ENCODE results near the gene ZDHHC11.

ZDHHC11 gene

DNA sequence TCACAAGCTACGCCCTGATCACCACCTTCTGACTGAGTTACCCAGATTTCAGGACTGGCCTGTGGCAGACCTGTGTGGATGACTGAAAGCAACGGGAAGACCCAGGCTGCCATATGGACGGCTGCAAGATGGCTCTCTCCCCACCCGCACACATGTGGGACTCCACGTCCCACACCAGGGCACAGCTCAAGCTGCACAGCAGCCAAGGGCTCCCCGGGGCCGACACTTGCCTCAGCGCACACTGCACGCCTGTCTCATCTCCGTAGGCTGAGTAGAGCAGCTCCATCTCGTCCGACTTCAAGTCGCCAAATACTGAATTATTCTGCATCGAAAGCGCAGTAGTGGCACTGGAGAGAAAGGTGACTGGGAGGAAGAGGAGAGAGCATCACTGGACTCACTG lies 27.3 kb upstream of the ZDHHC11 start:
- DNase-seq = no peak

DNA sequence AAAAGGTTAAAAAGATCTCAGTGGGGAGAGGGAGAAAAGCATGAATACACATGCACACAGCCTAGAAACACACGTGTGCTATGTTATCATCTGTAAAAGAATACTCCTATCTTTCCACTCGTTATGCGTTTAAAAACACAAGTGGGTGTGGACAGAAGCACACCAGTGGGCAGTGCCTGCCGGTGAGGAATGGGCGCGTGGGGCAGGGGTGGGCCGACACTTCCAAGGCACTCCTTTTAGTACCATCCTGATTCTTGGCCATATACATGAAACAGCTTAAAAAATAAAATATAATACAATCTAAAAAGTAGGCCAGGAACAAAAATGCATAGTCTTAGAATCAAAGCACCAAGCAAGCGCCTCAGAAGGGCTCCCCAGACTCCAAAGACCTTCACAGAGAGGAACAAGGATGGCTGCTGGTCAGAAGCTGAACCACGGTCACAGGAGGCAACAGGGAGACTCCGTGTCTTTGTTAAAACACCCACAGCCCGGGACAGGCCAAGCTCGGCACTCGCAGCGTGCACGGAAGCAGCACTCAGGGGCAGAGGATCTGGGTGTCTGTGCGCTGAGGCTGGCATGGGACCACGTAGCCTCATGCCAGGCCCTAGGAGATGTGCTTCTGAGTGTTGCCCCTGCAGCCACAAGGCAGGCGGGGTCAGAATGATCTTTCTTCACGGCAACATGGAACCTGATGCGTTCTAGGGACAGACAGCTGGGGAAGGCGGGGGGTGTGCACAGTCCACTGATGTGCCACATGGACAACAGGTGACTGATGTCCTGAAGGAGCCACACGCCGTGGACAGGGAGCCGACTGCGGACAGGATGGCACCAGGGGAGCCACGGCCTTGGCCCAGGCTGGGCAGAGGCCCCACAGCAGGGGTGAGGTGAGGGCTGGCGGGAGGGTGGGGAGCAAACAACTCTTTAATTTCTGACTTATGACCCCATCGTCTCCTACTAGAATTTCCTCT lies 25.9 kb upstream of the ZDHHC11 start:
- DNase-seq = no peak

DNA sequence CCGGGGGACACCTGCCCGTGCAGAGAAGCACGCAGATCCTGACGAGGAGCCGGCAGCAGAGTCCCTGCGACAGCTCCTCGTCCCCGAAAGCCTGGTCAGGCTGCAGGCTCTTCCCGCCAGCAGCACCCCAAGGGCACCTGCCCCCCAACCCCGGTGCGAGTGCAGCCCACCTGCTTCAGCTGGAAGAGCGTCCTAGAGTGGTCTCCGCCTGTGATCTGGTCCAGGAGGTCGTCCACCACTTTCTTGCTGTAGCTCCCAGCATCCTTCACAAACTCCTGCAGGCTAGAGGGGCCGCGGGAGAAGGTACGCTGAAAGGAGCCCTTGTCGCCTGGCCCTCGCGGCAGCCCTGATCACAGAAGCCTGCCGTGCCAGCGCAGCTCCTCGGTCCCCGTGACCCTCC lies 25.1 kb upstream of the ZDHHC11 start:
- DNase-seq = no peak

DNA sequence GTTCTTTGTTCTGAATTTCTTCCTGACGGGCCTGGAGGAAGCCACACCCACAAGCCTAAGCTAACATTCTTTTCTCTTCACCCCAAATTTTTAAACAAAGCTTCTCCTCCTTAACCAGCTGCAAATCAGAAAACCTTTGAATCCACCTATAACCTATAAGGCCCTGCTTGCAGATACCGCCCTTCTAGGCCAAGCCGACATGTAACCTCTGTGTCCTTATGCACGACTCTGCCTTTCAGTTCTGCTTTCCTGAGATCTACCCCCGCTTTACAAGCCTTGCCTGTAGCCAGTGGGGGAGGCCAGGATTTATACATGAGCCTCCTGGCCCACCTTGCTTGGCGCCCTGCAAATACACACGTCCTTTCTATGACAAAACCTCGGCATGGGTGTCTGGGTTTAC lies 22.5 kb upstream of the ZDHHC11 start:
- no peak for DNase-seq

DNA sequence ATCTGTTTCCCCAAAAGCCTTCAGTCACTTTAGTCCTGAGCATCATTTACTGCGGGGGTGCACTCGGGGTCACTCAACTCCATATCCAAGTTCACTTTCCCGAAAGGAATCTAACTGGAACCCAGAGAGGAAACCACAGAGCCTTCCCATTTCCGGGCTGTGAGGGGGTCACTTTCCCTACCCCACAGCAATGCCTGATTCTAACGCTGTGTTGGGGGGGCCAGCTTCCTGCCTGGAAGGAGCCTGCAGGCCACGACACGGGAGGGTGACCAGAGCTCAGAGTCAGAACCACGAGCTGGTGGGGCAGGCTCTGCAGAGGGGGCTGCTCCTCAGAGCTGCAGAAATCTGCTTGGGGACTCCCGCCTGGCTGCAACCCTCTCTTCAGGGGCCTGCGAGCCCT lies 21.5 kb upstream of the ZDHHC11 start:
- no peak for DNase-seq

DNA sequence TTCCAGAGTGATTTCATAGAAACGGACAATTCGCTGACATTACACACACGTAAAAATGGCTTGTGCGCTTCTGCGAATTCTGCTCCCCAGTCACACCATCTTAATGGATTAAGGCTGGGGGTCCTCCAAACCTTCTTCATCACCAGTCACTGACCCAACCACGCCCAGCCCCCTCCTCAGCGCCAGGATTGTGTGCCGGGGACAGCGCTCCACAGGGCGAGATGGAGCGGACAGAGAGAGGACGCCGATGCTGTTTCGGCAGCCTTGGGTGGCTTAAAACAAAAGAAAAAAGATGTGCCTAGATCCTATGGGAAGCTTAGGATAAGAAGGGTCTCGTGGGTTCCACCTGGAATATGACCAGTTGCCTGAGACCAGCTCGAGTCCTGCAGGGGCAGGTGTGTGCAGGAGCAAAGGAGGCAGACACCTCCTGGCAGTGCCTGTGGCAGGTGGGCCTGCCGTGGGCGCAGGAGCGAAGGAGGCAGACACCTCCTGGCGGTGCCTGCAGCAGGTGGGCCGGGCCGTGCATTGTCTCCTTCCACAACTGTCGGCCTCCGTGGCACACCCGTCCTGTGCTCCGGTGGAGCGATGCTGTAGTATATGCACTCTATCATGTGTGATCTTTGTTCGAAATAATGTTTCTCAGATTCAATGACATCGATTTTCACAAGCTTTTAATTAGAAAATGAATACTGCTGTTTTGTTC lies 21.0 kb upstream of the ZDHHC11 start:
- DNase-seq = no peak

DNA sequence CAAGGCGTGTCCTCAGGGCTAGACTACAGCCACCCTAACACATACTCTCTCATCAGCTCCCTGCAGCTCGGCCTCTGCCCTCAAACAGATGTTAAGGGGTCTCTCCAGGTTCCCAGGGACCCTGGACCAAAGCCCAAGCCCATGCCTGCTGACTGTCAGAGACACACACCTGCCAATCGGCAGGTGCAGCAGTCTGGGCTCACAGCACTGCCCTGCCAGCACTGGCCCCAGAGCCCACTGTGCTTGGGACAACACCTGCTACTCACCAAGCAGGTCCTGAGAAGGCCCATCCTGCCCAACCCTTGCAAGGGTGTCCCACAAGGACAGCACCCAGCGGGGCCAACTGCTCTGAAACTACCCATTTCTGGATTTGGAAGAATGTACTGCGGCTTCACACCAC lies 20.2 kb upstream of the ZDHHC11 start:
- DNase-seq = no peak

DNA sequence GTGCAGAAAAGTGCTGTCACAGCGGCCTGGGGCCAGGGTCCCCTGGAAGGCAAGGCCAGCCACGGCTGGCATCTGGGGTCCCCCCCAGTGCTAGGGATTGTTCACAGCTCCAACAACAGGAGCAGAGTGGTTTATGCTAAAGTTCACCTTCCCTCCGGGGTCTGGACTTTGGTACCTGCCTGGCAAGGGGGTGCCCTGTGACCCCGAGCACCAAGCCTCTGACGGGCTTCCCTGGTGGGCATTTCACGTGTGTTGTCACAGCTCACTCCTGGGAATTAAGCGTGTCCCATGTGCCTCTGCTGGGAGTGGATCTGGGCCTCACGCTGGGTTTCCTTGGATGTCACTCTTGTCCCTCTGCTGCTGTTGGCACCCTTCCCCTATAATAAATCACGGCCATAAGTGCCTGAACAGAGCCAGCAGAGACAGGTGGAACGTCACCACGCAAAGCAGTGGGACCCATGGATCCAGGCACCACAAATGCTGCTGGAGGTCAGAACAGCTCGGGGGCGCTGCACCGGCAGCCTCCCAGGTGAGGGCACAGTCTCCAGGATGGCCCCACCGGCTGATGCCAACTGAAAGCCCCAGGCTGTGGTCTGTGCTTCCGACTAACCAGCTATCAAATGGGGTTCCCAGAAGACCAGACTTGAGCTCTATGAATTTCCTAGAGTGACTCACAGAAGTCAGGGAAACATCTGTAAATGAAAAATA lies 17.8 kb upstream of the ZDHHC11 start:
- DNase-seq = no peak

DNA sequence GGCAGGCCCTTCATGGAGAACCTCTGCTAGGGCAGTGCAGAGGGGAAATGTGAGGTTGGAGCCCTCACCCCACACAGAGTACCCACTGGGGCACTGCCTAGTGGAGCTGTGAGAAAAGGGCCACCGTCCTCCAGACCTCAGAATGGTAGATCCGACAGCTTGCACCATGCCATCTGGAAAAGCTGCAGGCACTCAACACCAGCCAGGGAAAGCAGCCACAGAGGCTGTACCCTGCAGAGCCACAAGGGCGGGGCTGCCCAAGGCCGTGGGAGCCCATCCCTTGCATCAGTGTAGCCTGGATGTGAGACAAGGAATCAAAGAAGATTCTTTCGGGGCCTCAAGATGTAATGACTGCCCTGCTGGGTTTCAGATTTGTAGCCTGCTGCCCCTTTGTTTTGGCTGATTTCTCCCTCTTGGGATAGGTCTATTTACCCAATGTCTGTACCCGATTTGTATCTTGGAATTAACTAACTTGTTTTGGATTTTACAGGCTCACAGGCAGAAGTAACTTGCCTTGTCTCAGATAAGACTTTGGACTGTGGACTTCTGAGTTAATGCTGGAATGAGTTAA lies 16.6 kb upstream of the ZDHHC11 start:
- no peak for DNase-seq

DNA sequence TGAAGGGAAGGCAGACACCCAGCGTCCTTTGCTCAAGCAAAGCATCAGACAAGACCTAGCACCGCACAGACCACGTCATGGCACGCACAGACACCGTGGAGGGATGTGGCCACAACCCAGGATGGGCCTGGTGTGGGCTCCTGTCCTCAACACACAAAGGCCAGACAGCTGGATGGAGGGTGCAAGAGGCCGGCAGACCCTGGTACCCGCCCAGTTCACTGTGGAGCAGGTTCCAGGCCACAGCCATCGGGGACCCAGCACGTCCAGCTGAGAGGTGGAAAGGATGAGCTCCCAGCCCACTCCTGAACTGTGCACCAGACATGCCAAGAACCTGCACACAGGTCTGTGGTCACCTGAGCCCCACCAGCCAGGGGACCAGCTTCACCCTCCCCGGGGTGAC lies 15.0 kb upstream of the ZDHHC11 start:
- DNase-seq = no peak

DNA sequence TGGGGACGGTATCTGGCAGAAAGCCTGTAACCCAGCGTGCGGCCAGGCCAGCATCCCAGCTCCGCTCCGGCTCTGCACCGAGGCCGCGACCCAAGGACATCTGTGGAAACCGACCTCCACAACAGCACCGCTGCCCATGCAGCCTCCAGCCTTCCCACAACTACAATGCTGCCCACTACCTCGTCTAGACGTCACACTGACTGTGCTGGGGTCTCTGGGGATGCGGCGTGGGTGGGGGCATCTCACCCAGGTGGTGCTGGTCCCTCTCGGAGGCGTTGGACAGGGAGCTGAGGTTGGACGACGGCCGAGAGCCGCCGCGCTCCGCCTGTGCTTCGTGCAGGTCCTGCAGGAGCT lies 14.4 kb upstream of the ZDHHC11 start:
- no peak for DNase-seq

DNA sequence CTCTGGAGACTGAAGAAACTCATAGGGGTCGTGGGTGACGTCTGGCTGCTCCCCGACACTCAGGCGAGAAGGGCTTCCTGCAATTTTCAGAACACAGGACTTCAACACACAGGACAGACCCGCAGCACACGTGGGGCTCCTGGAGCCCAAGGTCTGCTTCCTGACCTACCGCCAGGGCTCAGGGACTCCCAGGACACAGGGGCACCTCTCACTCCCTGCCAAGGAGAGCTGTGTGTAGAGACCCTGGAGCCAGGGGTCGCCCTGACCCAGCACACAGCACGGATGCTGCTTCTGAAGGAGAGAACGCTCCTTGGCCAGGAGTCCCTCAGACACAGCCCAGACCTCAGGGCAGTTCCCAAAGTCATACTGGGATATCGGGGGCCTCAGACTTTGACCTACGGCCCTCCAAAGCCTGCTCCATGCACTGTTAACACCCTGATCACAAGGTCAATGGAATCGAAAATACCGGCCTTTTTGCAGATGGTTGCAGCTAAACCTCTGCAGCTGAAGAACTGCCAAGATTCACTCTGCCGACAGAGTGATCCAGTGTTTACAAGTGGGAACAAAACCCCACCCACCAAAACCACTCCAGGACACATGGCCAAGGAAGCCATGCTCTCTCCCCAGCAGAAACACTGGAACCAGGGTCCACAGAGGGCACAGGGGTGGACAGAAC lies 13.8 kb upstream of the ZDHHC11 start:
- DNase-seq = no peak

DNA sequence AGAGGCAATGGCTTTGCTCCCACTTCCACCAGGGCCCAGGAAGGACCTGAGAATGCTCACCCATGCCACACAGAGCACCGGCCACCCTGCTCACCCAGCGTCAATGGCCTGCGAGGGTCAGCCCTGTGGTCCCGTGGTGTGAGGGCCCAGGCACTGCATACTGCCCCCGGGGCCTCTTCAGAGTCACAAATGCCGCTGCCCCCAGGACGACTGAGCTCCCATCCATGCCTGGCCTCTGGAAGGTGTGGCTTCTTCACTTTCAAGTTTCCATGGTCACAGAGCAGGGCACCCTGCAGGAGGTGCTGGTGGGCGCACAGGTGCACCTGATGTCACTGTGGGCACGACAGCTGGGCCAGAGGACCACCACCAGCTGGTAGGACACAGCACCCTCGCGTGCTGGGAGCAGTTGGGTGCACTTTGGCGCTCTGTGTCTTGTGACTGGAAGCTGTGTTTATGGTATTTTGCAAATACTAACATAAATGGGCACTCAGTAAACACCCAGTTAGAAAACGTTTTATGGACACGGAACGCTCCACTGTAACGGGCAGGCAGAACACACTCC lies 12.5 kb upstream of the ZDHHC11 start:
- DNase-seq = no peak

DNA sequence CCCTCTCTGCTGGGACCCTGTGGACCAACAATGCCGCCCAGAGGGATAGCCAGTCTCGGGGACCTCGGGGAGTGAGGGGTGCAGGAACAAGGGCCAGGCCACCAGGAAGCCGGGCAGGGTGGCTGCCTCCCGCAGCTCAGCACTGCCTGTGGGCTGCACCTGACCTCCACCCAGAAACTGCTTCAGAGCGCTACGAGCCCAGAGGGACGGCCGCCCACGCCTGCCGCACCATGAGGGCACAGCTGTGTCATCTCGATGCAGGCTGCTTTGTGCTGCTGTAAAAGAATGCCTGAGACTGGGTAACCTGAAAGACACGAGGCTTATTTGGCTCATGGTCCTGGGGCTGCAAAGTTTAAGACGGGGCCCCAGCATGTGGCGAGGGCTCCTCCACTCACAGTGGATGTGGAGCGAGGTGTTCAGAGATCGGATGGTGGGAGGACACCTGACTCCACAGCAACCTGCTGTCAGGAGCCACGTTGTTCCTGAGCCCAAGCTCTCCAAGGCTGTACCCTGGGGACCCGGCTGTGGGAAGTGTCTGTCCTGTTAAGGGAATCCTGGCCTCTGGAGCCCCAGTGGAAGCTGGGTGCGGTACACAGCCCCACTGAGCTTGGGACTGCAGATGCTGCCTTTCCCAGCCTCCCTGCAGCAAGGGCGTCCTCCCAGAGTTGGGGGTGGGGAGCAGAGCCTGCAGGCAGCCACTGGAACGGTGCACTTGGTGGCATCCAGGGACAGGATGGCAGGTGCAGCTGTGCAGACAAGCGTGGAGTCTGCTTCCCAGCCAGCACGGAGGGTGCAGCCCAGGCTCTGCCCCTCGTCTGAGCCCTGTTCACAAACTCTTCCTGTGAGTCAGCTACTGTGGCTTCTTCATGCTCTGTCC lies 11.8 kb upstream of the ZDHHC11 start:
- peak in 1 of 2 experiments; percentile 46 for DNase-seq

DNA sequence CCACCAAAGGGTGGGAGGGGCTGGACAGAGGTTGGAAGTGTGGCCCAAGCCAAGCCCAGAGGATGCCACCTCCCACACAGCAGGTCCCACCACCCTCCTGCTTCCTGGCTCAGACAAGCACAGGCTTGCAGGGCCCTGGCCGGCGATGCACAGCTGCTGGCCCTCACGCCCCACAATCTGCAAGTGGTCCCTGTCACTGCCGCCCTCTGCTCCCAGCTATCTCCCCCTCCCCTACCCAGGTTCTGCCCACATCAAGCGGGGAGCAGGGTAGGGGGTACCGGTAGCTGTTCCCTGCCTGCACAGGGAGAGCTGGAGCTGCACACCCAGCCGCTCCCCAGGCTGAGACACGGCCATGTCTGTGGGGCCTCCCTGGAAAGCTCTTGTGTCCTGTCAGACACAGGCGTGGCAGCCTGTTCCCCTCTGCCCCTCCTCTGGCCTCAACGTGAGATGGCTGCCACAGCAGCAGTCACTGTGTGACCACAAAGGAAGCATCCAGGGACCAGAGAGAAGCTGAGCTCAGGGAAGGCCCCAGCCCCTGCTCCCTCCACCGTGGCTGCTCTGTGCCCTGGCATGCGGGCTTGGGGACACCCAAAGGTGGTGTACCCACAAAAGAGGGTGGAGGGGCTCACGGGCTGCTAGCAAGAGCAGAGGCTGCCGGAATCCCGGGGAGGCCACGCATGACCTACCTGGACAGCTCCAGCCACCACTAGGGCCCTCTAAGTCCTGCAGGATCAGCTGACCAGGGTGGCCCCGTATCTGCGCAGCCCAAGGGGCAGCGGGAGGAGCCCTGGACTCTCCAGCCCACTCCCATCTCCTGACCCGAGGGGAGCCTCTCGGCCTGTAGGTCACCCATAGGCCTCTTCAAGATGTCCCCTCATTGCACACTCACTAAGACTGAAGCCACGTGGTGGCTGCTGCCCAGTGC lies 10.9 kb upstream of the ZDHHC11 start:
- no peak for DNase-seq

DNA sequence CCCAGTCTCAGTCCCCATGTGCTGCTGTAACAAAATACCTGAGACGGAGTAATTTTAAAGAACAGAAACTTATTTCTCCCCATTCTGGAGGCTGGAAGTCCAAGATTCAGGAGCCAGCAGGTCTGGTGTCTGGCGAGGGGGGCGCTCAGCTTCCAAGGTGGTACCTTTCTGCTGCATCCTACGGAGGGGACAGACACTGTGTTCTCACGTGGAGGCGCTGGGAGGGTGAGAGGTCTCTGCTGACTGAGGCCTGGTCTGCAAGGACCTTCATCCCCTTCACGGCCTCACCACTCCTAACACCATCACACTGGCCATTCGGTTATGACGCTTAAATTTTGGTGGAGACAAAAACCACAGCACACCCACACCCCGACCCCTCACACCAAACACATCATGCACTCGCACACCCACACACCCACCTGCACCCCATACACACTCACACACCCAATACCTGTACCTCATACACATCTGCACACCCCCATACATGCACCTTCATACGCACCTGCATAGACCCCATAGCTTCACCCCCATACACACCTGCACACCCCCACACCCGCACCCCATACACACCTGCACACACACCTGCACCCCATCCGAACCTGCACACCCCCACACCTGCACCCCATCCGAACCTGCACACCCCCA lies 9.8 kb upstream of the ZDHHC11 start:
- no peak for DNase-seq

DNA sequence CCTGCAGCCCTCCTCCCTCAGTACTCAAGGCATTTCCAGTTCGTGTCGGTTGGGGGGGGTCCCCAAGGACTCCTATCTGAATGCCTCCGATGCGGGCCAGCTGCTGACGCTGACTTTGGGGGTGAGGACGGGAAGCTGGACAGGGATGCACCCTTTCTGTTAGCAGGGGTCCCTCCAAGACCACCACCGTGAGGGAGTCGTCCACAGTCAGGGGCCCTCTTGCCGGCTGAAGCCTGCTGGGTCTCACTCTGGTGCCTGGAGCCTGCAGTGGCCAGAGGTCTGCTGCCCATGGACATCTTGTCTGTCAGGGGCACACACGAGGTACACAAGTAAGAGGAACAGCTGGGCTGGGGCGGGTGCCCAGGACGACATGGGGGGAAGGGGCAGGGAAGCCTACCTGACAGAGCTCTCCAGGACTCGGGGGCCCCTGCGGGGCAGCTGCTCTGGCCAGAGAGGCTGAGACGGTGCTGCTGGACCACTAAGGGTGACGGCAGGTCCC lies 9.1 kb upstream of the ZDHHC11 start:
- no peak for DNase-seq

DNA sequence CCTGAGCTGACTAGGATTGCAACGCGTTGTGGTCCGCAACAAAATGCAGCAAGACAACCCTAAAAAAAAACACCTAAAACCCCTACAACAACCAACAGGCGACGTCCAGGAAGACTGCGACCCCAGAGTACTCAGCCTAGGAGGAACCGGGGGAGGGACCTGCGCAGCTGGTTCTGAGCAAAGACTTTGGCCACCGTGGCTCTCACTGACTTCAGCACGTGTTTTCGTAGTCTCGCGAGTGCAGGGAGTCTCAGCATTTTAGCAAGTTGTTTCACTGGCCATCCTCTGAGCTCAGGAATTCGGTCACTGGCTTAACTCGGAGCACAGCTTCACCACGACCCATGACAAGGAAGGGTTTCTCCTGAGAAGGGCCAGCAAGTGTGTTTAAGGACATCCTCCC lies 8.6 kb upstream of the ZDHHC11 start:
- DNase-seq = no peak

DNA sequence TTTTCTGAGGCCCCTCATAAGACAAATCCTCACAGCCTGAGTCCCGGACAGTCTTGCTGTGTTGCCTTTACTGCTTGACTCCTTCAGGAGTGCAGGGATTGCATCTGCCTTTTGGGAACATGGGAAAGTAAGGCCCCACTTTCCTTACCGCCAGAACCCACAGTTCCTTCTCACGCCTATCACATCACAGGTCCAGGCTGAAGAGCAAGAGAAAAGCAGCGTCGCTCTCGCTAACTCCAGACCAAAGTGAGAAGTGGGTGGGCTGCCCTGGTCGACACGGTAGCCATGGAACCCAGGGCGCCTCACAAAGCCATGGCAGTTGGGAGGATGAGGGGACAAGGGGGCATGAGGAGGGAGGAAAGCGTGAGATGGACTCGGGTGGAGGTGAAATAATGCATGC lies 7.9 kb upstream of the ZDHHC11 start:
- no peak for DNase-seq

Measured in NCI-H526 (cell line).